ENCODE measurements around the gene CARD14.

GRCh38 chr17:80122926-80123505, 46.8 kb upstream of the CARD14 start:
- TF ChIP-seq POLR2AphosphoS5 (IDR thresholded peaks at IDR 0.05) (no peak), EP300 (IDR thresholded peaks at IDR 0.05; ENCODE audit: low read depth) (no peak), CTCF (IDR thresholded peaks at IDR 0.05) (no peak)
